GM12878 (cell line): ENCODE measurements around the gene FHOD3. TPM values are rescaled to one million over a fixed set of nuclear protein-coding genes. Genes with fewer than 3 reads are reported as not detected.

ENCODE experiments used
- ATAC-seq: fragments of 200-7000 bp; cut with Tn5 transposase; 3 replicates; pipeline ENCODE4 v1.9.1; 2020; ENCODE audit warnings: mild to moderate bottlenecking, moderate library complexity
- BruUV-seq: library from RNA; stranded (reverse); fragments of 400-500 nt; replicated peaks from 2 replicates; lab custom pipeline; 2021; lab: Mats Ljungman, UMichigan
- CTCF ChIA-PET: fragments of 300-600 bp; sonication (Branson Sonifier 250); formaldehyde crosslinking; extraction: SDS; loops from one replicate; lab custom pipeline; 2021; ENCODE audit warnings: inconsistent platforms; lab: Yijun Ruan, JAX
- POLR2A ChIA-PET: fragments of 350-600 bp; formaldehyde crosslinking; extraction: SDS; loops from one replicate; lab custom pipeline; 2021; ENCODE audit warnings: inconsistent platforms; lab: Charles Lee
- RAD21 ChIA-PET: fragments of 300-600 bp; sonication (Branson Sonifier 250); formaldehyde crosslinking; loops from one replicate; lab custom pipeline; 2023; ENCODE audit warnings: antibody characterized with exemption; ENCODE audit not compliant: unreplicated experiment; lab: Charles Lee
- SMC1A ChIA-PET: fragments of 300-600 bp; sonication (Branson Sonifier 250); formaldehyde crosslinking; loops from one replicate; lab custom pipeline; 2023; ENCODE audit not compliant: unreplicated experiment, uncharacterized antibody; lab: Charles Lee
- DNase-seq: peaks from one replicate; pipeline ENCODE4 v3.0.0-alpha.2; 2011; ENCODE audit warnings: low read depth, low spot score
- FAIRE-seq: peaks from 3 replicates; lab custom pipeline; 2011; peaks lifted over from hg19 to GRCh38; lab: Jason Lieb, UNC
- H2AFZ ChIP-seq: 2 replicates; pipeline ENCODE4 v1.6.0; 2011; ENCODE audit warnings: low read depth, low read length, control low read depth; ENCODE audit not compliant: control insufficient read depth
- H3K27ac ChIP-seq: 2 replicates; pipeline ENCODE4 v1.5.1; 2011; ENCODE audit warnings: control low read depth; ENCODE audit not compliant: control insufficient read depth, insufficient read depth
- H3K27me3 ChIP-seq, 2 experiments: replicated peaks in 1 of 2; 2 replicates each; pipeline versions ENCODE4 v1.6.0 to v1.6.1; 2011; ENCODE audit warnings: low read length in 1 of 2; ENCODE audit not compliant: control insufficient read depth in 2 of 2, insufficient read depth in 2 of 2
- H3K36me3 ChIP-seq, 2 experiments: 2 replicates each; pipeline ENCODE4 v1.5.1; 2011; ENCODE audit warnings: low read length in 1 of 2; ENCODE audit not compliant: control insufficient read depth in 2 of 2, insufficient read depth in 2 of 2
- H3K4me1 ChIP-seq: 2 replicates; pipeline ENCODE4 v1.6.1; 2011; ENCODE audit warnings: mild to moderate bottlenecking, low read length, moderate library complexity, mixed read lengths; ENCODE audit not compliant: control insufficient read depth, insufficient read depth
- H3K4me2 ChIP-seq: 2 replicates; pipeline ENCODE4 v1.6.0; 2011; ENCODE audit warnings: control low read depth; ENCODE audit not compliant: control insufficient read depth, insufficient read depth
- H3K4me3 ChIP-seq: fragments of 200-600 bp; sonication (generic); 2 replicates; pipeline ENCODE4 v1.5.1; 2016
- H3K79me2 ChIP-seq: 2 replicates; pipeline ENCODE4 v1.6.0; 2011; ENCODE audit warnings: low read length; ENCODE audit not compliant: control insufficient read depth, insufficient read depth
- H3K9ac ChIP-seq: 2 replicates; pipeline ENCODE4 v1.8.0; 2011; ENCODE audit warnings: low read length, control low read depth, mixed read lengths; ENCODE audit not compliant: control insufficient read depth, insufficient read depth
- H3K9me3 ChIP-seq: replicated peaks from 3 replicates; pipeline ENCODE4 v1.5.1; 2011; ENCODE audit warnings: mild to moderate bottlenecking, low read length; ENCODE audit not compliant: control insufficient read depth, insufficient read depth
- H4K20me1 ChIP-seq: 2 replicates; pipeline ENCODE4 v1.6.0; 2011; ENCODE audit not compliant: control insufficient read depth, insufficient read depth
- ATF7 ChIP-seq: fragments of 450-650 bp; IDR thresholded peaks from 2 replicates; pipeline ENCODE4 v1.6.1; 2016; ENCODE audit warnings: low read depth, mild to moderate bottlenecking
- CHD1 ChIP-seq: IDR thresholded peaks from 2 replicates; pipeline ENCODE4 v1.6.1; 2012; ENCODE audit warnings: low read depth, low read length, improper control_type of control experiment
- DPF2 ChIP-seq: fragments of 450-650 bp; IDR thresholded peaks from 2 replicates; pipeline ENCODE4 v1.6.1; 2017; ENCODE audit warnings: mild to moderate bottlenecking
- E2F8 ChIP-seq: fragments of 450-650 bp; IDR thresholded peaks from 2 replicates; pipeline ENCODE4 v1.6.1; 2018; ENCODE audit warnings: mild to moderate bottlenecking, low read depth, moderate library complexity; ENCODE audit not compliant: partially characterized antibody
- HCFC1 ChIP-seq: fragments of 150-350 bp; IDR thresholded peaks from 2 replicates; pipeline ENCODE4 v1.6.1; 2014; ENCODE audit warnings: low read length
- MEF2B ChIP-seq: fragments of 450-650 bp; IDR thresholded peaks from 2 replicates; pipeline ENCODE4 v1.6.1; 2018; ENCODE audit warnings: mild to moderate bottlenecking, moderate library complexity; ENCODE audit not compliant: partially characterized antibody, poor library complexity, severe bottlenecking
- NFXL1 ChIP-seq: fragments of 450-650 bp; IDR thresholded peaks from 2 replicates; pipeline ENCODE4 v1.6.1; 2017; ENCODE audit warnings: antibody characterized with exemption, mild to moderate bottlenecking, borderline replicate concordance
- PRDM15 ChIP-seq: fragments of 450-650 bp; formaldehyde crosslinking; IDR thresholded peaks from 2 replicates; pipeline ENCODE4 v1.4.0; 2020; ENCODE audit warnings: mild to moderate bottlenecking, moderate library complexity
- SPI1 ChIP-seq: IDR thresholded peaks from 2 replicates; pipeline ENCODE4 v1.6.1; 2011; ENCODE audit warnings: low read depth, mild to moderate bottlenecking, low read length, moderate library complexity, borderline replicate concordance; ENCODE audit not compliant: insufficient read depth
- WGBS: methylation state at CpG from one replicate; pipeline ENCODE4 v1.1.6; 2016; ENCODE audit warnings: low lambda C conversion rate; ENCODE audit not compliant: insufficient replicate concordance, insufficient coverage; ENCODE audit errors: missing lambda C conversion rate; 5-methylcytosine and 5-hydroxymethylcytosine counted together
- in situ Hi-C: fragments of 300-500 bp; cut with MboI; formaldehyde crosslinking; loops from 9 replicates; pipeline ENCODE4 v1.14.3; 2018; ENCODE audit warnings: mixed read lengths
- intact Hi-C: fragments of 100-400 bp; cut with micrococcal nuclease; formaldehyde crosslinking; loops from one replicate; pipeline ENCODE4 v1.14.2; 2022; ENCODE audit not compliant: unreplicated experiment
- polyA plus RNA-seq, 11 experiments: library from polyadenylated mRNA; depleted of rRNA in 4 of 11; unstranded in 6 of 11; stranded (reverse) in 5 of 11; fragments of >200 nt; fragmentation: Nextera tagmentation in 4 of 11; fragmentation: Illumina TruSeq in 1 of 11; extraction: Ambion mirVana in 4 of 11; extraction: Trizol in 1 of 11; gene quantifications; 1 replicate in 1 of 11; 2 replicates in 10 of 11; pipeline versions ENCODE4 v1.2.1 to v1.2.3, GENCODE V29; 2011 to 2016; ENCODE audit warnings: inconsistent platforms in 2 of 11, missing spikeins in 2 of 11, low read depth in 1 of 11
- total RNA-seq, 4 experiments: library from RNA; depleted of rRNA in 3 of 4; stranded (reverse); fragments of >200 nt in 3 of 4; fragmentation: Illumina TruSeq in 1 of 4; extraction: Trizol in 1 of 4; gene quantifications; 2 replicates each; pipeline versions ENCODE4 v1.2.1 to v1.2.3, GENCODE V29; 2013 to 2021

The FHOD3 gene
- total and polyA plus RNA-seq, 10 of the 15 experiments (the other 5 are each of a cell fraction or from before 2014, with no cell fraction given), result 0.77 to 26.7 (median 10.4) TPM

GRCh38 chr18:36539674-36540231 lies 242.2 kb downstream of the FHOD3 start:
- intact Hi-C loops, result no loop called here
- RAD21 ChIA-PET, result no interaction called here
- H3K79me2 ChIP-seq, result no peaks in the 10 kb centered on the region
- CTCF ChIA-PET, result no interaction called here
- no peak for ATAC-seq
- no peak overlapping the region for H3K4me3 ChIP-seq
- H3K4me2 ChIP-seq, result no peak overlapping the region
- no peak for FAIRE-seq
- no peaks in the 10 kb centered on the region for H3K27me3 ChIP-seq
- DNase-seq, result no peak
- H3K9ac ChIP-seq, result no peak overlapping the region
- no peaks in the 10 kb centered on the region for H4K20me1 ChIP-seq
- H3K27ac ChIP-seq, result no peak overlapping the region
- POLR2A ChIA-PET, result no interaction called here
- BruUV-seq, result no TSS peak
- H3K4me1 ChIP-seq, result no peaks in the 10 kb centered on the region
- SMC1A ChIA-PET, result no interaction called here
- TF ChIP-seq MEF2B (no peak), CHD1 (no peak), PRDM15 (CRISPR knock-in tag) (no peak), E2F8 (no peak), DPF2 (no peak), ATF7 (no peak), NFXL1 (no peak), SPI1 (no peak), HCFC1 (no peak)
- 29% methylated on average over 5 of the region's 5 CpGs for WGBS
- H3K9me3 ChIP-seq, result no peaks in the 10 kb centered on the region
- H2AFZ ChIP-seq, result no peak overlapping the region
- in situ Hi-C loops, result no loop called here
- no peaks in the 10 kb centered on the region; a peak in 1 of 4 replicates for H3K36me3 ChIP-seq
